ENCODE data around the gene BTG2. TPM values are rescaled to one million over a fixed set of nuclear protein-coding genes. Genes with fewer than 3 reads are reported as not detected.
A peak's percentile ranks its signal among the peaks of the same experiment; 100 is the strongest.
"Not testable (repeated sequence)": the region's sequence is repeated elsewhere in the genome, so short reads cannot be mapped to it uniquely, and the experiment has no call there.

Gene BTG2
- total RNA-seq: 100 to 1,000 TPM; 584 to 606 TPM
- total RNA-seq: 136 to 1,304 reads per million in 2 donors

GRCh38 chr1:203304919-203305808 is at the start of gene BTG2:
TSS of gene BTG2 (plus strand) at chr1:203305519. CDS start at chr1:203305607, 88 bp downstream.
- Mint-ChIP-seq H3K4me3 (peak within 1 kb of the TSS; percentile 98), H3K27me3 (no peaks in the 10 kb centered on the region), H3K27ac (peak within 1 kb of the TSS; percentile 99), H3K36me3 (ENCODE audit: low read depth) (peaks cover 19% of the 10 kb centered on the region), H3K4me1 (peaks cover 64% of the 10 kb centered on the region)
- DNase-seq (peak; percentile 85 to 93 (median 89)), ATAC-seq (peak; percentile 87)
- peaks cover 7% of the 10 kb centered on the region for H3K9me3 ChIP-seq (ENCODE audit: control insufficient read depth, low read length, poor library complexity, severe bottlenecking)

- H3K36me3 Mint-ChIP-seq (ENCODE audit: low read depth); DNase-seq; H3K9me3 ChIP-seq (ENCODE audit: control insufficient read depth, low read length, poor library complexity, severe bottlenecking); ATAC-seq; H3K4me3 Mint-ChIP-seq; H3K4me1 Mint-ChIP-seq; H3K27ac Mint-ChIP-seq: not testable (repeated sequence)
- peaks cover 67% of the 10 kb centered on the region for H3K27me3 Mint-ChIP-seq
These were observed 48.7 kb upstream of the BTG2 start for GRCh38 chr1:203256636-203257035.

GRCh38 chr1:203263496-203263895 is 41.8 kb upstream of the BTG2 start:
- no peak overlapping the region for H3K27ac Mint-ChIP-seq
- H3K9me3 ChIP-seq (ENCODE audit: control insufficient read depth, low read length, poor library complexity, severe bottlenecking): no peaks in the 10 kb centered on the region
- H3K36me3 Mint-ChIP-seq (ENCODE audit: low read depth): no peaks in the 10 kb centered on the region
- H3K27me3 Mint-ChIP-seq: peaks cover 26% of the 10 kb centered on the region
- ATAC-seq: no peak
- no peak overlapping the region for H3K4me3 Mint-ChIP-seq
- DNase-seq: no peak
- H3K4me1 Mint-ChIP-seq: peaks cover 10% of the 10 kb centered on the region

GRCh38 chr1:203264052-203264501 is 41.2 kb upstream of the BTG2 start:
- H3K27me3 Mint-ChIP-seq: peaks cover 24% of the 10 kb centered on the region
- DNase-seq (no peak), ATAC-seq (no peak)
- H3K27ac Mint-ChIP-seq: no peak overlapping the region
- peaks cover 10% of the 10 kb centered on the region for H3K4me1 Mint-ChIP-seq
- H3K9me3 ChIP-seq (ENCODE audit: control insufficient read depth, low read length, poor library complexity, severe bottlenecking): no peaks in the 10 kb centered on the region
- H3K36me3 Mint-ChIP-seq (ENCODE audit: low read depth): no peaks in the 10 kb centered on the region
- no peak overlapping the region for H3K4me3 Mint-ChIP-seq

GRCh38 chr1:203265541-203265940 is 39.8 kb upstream of the BTG2 start:
- no peaks in the 10 kb centered on the region for H3K9me3 ChIP-seq (ENCODE audit: control insufficient read depth, low read length, poor library complexity, severe bottlenecking)
- H3K4me3 Mint-ChIP-seq: no peak overlapping the region
- H3K27ac Mint-ChIP-seq: no peak overlapping the region
- ATAC-seq (no peak), DNase-seq (no peak)
- H3K36me3 Mint-ChIP-seq (ENCODE audit: low read depth): no peaks in the 10 kb centered on the region
- H3K27me3 Mint-ChIP-seq: peaks cover 12% of the 10 kb centered on the region
- peaks cover 8% of the 10 kb centered on the region for H3K4me1 Mint-ChIP-seq

GRCh38 chr1:203266140-203266539 is 39.2 kb upstream of the BTG2 start:
- ATAC-seq; DNase-seq; H3K27me3 Mint-ChIP-seq; H3K9me3 ChIP-seq (ENCODE audit: control insufficient read depth, low read length, poor library complexity, severe bottlenecking); H3K27ac Mint-ChIP-seq; H3K36me3 Mint-ChIP-seq (ENCODE audit: low read depth); H3K4me3 Mint-ChIP-seq: not testable (repeated sequence)
- H3K4me1 Mint-ChIP-seq: peaks cover 12% of the 10 kb centered on the region

- peak overlapping the region; percentile 91 for H3K27ac Mint-ChIP-seq
- no peaks in the 10 kb centered on the region for H3K27me3 Mint-ChIP-seq
- no peaks in the 10 kb centered on the region for H3K9me3 ChIP-seq (ENCODE audit: control insufficient read depth, low read length, poor library complexity, severe bottlenecking)
- peak overlapping the region; percentile 93 for H3K4me3 Mint-ChIP-seq
- no peaks in the 10 kb centered on the region for H3K36me3 Mint-ChIP-seq (ENCODE audit: low read depth)
- DNase-seq (peak; percentile 56 to 76 (median 68)), ATAC-seq (peak; percentile 71)
- H3K4me1 Mint-ChIP-seq: peaks cover 15% of the 10 kb centered on the region
These were observed 37.9 kb upstream of the BTG2 start for GRCh38 chr1:203267347-203267846.

GRCh38 chr1:203267912-203268311 is 37.4 kb upstream of the BTG2 start:
- Mint-ChIP-seq H3K36me3 (ENCODE audit: low read depth) (no peaks in the 10 kb centered on the region), H3K27ac (peak overlapping the region; percentile 91), H3K4me3 (peak overlapping the region; percentile 93), H3K27me3 (no peaks in the 10 kb centered on the region), H3K4me1 (peaks cover 17% of the 10 kb centered on the region)
- ATAC-seq: no peak
- H3K9me3 ChIP-seq (ENCODE audit: control insufficient read depth, low read length, poor library complexity, severe bottlenecking): no peaks in the 10 kb centered on the region
- DNase-seq: no peak

- peak; percentile 55 for ATAC-seq
- Mint-ChIP-seq H3K36me3 (ENCODE audit: low read depth) (no peaks in the 10 kb centered on the region), H3K4me1 (peaks cover 20% of the 10 kb centered on the region), H3K27ac (no peak overlapping the region), H3K4me3 (no peak overlapping the region), H3K27me3 (no peaks in the 10 kb centered on the region)
- no peaks in the 10 kb centered on the region for H3K9me3 ChIP-seq (ENCODE audit: control insufficient read depth, low read length, poor library complexity, severe bottlenecking)
- no peak for DNase-seq
These were observed 36.2 kb upstream of the BTG2 start for GRCh38 chr1:203268901-203269653.

GRCh38 chr1:203269654-203270020 is 35.7 kb upstream of the BTG2 start:
- no peak for ATAC-seq
- Mint-ChIP-seq H3K4me1 (peaks cover 20% of the 10 kb centered on the region), H3K27me3 (no peaks in the 10 kb centered on the region), H3K4me3 (no peak overlapping the region), H3K36me3 (ENCODE audit: low read depth) (no peaks in the 10 kb centered on the region), H3K27ac (no peak overlapping the region)
- DNase-seq: no peak
- H3K9me3 ChIP-seq (ENCODE audit: control insufficient read depth, low read length, poor library complexity, severe bottlenecking): no peaks in the 10 kb centered on the region

- Mint-ChIP-seq H3K27me3 (no peaks in the 10 kb centered on the region), H3K27ac (peak overlapping the region; percentile 57), H3K4me3 (no peak overlapping the region), H3K4me1 (peaks cover 20% of the 10 kb centered on the region), H3K36me3 (ENCODE audit: low read depth) (no peaks in the 10 kb centered on the region)
- no peak for ATAC-seq
- no peak for DNase-seq
- no peaks in the 10 kb centered on the region for H3K9me3 ChIP-seq (ENCODE audit: control insufficient read depth, low read length, poor library complexity, severe bottlenecking)
These were observed 34.9 kb upstream of the BTG2 start for GRCh38 chr1:203270448-203270847.

- Mint-ChIP-seq H3K36me3 (ENCODE audit: low read depth) (no peaks in the 10 kb centered on the region), H3K27me3 (no peaks in the 10 kb centered on the region), H3K4me1 (peaks cover 20% of the 10 kb centered on the region), H3K27ac (peak overlapping the region; percentile 57), H3K4me3 (no peak overlapping the region)
- DNase-seq (peak; percentile 33 to 56 (median 55)), ATAC-seq (peak; percentile 71)
- no peaks in the 10 kb centered on the region for H3K9me3 ChIP-seq (ENCODE audit: control insufficient read depth, low read length, poor library complexity, severe bottlenecking)
These were observed 34.1 kb upstream of the BTG2 start for GRCh38 chr1:203271018-203271743.

Data from T-helper 17 cell (primary cell).